ENCODE results near the gene EEF1AKMT4.

The EEF1AKMT4 gene

DNA sequence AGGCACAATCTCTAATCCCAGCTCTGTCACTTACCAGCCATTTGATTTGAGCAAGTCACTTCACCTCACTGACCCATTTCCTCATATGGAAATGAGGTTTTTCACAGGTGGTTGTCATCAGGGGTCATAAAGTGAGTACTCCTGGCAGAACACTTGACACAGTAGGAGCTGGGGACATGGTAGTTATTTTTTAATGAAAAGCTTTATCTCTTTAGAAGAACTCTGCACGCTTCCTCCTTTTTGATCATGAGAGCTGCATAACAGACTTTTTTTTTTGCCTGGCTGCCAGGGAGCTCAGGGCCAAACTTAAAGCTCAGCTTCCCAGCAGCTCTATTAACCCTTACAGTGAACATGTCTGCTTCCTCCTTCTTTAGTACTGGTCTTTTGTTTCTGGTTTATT lies 11.7 kb upstream of the EEF1AKMT4 start:
- no peak for DNase-seq
- Mint-ChIP-seq H3K4me1 (no peaks in the 10 kb centered on the region), H3K9me3 (no peaks in the 10 kb centered on the region), H3K36me3 (ENCODE audit: low read depth) (peaks cover 7% of the 10 kb centered on the region), H3K27ac (no peak overlapping the region), H3K4me3 (no peak overlapping the region), H3K27me3 (ENCODE audit: low read depth, poor library complexity) (peaks cover 41% of the 10 kb centered on the region)
- TF ChIP-seq, protein P1, sequence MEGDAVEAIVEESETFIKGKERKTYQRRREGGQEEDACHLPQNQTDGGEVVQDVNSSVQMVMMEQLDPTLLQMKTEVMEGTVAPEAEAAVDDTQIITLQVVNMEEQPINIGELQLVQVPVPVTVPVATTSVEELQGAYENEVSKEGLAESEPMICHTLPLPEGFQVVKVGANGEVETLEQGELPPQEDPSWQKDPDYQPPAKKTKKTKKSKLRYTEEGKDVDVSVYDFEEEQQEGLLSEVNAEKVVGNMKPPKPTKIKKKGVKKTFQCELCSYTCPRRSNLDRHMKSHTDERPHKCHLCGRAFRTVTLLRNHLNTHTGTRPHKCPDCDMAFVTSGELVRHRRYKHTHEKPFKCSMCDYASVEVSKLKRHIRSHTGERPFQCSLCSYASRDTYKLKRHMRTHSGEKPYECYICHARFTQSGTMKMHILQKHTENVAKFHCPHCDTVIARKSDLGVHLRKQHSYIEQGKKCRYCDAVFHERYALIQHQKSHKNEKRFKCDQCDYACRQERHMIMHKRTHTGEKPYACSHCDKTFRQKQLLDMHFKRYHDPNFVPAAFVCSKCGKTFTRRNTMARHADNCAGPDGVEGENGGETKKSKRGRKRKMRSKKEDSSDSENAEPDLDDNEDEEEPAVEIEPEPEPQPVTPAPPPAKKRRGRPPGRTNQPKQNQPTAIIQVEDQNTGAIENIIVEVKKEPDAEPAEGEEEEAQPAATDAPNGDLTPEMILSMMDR (IDR thresholded peaks at IDR 0.05) = no peak

DNA sequence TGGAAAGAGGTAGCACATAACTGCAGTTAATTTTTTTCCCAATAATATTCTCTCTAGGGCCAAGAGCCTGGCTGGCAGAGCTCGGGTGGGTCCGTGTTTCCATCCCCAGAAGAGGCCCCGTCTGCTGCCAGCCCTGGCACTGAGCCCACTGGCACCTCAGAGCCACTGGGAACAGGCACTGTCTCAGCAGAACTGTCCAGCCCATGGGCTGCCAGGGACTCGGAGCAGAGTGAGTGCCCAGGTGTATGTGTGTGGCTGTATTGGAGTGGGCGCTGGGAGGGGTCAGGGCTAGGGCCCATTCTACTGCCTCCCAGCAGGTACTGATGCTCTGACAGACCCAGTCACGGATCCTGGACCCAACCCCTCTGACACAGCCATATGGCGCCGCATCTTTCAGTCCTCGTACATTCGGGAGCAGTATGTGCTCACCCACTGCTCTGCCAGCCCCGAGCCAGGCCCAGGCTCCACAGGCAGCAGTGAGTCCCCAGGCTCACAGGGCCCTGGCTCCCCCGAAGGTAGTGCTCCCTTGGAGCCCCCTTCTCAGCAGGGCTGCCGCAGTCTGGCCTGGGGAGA lies 11.1 kb upstream of the EEF1AKMT4 start:
- Mint-ChIP-seq H3K4me3 (no peak overlapping the region), H3K36me3 (ENCODE audit: low read depth) (peaks cover 10% of the 10 kb centered on the region), H3K27me3 (ENCODE audit: low read depth, poor library complexity) (peaks cover 37% of the 10 kb centered on the region), H3K27ac (no peak overlapping the region), H3K9me3 (no peaks in the 10 kb centered on the region), H3K4me1 (no peaks in the 10 kb centered on the region)
- no peak for DNase-seq
- TF ChIP-seq, protein P1 (IDR thresholded peaks at IDR 0.05) = no peak

DNA sequence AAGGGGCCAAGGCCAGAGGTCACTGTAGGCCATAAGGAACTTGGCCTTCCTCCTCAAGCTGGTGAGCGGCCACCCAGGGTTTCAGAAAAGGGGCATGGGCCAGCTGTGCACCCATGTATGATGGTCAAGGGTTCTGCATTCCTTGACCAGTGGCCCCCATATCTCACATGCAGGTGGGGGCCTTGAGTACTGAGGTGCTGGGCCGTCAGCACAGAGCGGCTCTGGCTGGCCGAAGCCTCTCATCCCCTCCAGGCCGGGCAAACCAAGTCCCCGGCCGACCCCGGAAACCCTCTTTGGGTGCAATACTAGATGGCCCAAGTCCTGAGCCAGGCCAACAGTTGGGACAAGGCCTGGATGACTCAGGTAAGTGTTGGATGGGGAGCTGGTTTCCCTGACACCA lies 10.3 kb upstream of the EEF1AKMT4 start:
- Mint-ChIP-seq H3K27me3 (ENCODE audit: low read depth, poor library complexity) (peaks cover 28% of the 10 kb centered on the region), H3K9me3 (no peaks in the 10 kb centered on the region), H3K27ac (no peak overlapping the region), H3K36me3 (ENCODE audit: low read depth) (peaks cover 11% of the 10 kb centered on the region), H3K4me3 (no peak overlapping the region), H3K4me1 (no peaks in the 10 kb centered on the region)
- no peak for DNase-seq
- TF ChIP-seq, protein P1 (IDR thresholded peaks at IDR 0.05) = no peak

DNA sequence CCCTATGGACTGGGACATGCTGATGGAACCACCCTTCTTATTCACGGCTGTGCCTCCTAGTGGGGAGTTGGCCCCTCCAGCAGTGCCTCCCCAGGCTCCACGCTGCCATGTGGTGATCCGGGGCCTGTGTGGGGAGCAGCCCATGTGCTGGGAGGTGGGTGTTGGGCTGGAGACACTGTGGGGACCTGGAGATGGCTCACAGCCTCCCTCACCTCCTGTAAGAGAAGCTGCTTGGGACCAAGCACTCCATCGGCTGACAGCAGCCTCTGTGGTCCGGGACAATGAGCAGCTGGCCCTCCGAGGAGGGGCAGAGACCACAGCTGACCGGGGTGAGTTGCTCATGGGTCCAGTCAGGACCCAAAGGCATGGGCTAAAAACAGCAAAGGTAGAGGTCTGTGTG lies 9.8 kb upstream of the EEF1AKMT4 start:
- Mint-ChIP-seq H3K27me3 (ENCODE audit: low read depth, poor library complexity) (peaks cover 23% of the 10 kb centered on the region), H3K27ac (no peak overlapping the region), H3K36me3 (ENCODE audit: low read depth) (peaks cover 16% of the 10 kb centered on the region), H3K4me3 (no peak overlapping the region), H3K4me1 (no peaks in the 10 kb centered on the region), H3K9me3 (no peaks in the 10 kb centered on the region)
- no peak for DNase-seq
- TF ChIP-seq, protein P1 (IDR thresholded peaks at IDR 0.05) = no peak

DNA sequence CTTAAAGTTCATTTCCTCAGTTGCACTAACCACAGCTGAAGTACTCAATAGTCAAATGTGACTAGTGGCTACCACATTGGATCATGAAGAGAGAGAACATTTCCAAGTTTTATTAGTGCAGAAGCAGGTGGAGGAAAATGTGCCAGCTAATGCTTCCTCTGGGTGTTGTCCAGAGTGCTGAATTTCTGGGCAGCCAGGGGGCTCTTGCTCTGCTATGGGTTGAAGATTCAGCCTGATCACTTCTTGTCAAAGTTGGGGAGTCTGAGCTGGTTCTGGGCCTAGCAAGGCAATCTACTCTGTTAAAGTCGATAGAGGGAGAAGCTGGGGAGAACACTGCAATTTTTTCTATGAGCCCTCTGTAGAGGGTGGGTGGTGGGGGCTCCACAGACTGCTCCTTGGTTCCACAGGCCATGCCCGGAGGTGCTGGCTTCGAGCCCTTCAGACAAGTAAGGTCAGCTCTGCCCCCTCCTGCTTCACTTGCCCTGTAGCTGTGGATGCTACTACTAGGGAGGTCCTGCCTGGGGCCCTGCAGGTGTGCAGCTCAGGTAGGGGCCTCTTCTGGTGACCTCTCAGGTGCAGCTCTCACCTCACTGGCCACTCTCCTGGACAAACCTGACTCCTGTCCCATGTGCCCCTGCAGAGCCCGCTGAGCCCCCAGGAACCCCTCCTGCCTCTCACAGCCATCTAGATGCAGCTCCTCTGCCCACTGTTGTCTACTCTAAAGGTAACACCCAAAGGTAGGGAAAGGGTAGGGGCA lies 8.9 kb upstream of the EEF1AKMT4 start:
- Mint-ChIP-seq H3K36me3 (ENCODE audit: low read depth) (peaks cover 22% of the 10 kb centered on the region), H3K27ac (no peak overlapping the region), H3K4me3 (no peak overlapping the region), H3K9me3 (no peaks in the 10 kb centered on the region), H3K27me3 (ENCODE audit: low read depth, poor library complexity) (peaks cover 16% of the 10 kb centered on the region), H3K4me1 (no peaks in the 10 kb centered on the region)
- peak; percentile 56 for DNase-seq
- TF ChIP-seq, protein P1 (IDR thresholded peaks at IDR 0.05) = no peak

DNA sequence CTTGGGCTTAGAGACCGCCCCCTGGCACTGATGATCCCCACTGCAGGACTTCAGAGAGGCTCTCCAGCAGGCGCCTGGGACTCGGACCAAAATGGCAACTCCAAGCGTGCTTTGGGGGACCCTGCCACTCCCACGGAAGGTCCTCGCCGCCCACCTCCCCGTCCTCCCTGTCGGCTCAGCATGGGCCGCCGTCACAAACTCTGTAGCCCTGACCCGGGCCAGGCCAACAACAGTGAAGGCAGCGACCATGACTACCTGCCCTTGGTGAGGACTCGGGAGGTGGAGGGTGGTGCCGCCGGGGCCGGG lies 8.4 kb upstream of the EEF1AKMT4 start:
- Mint-ChIP-seq H3K9me3 (no peaks in the 10 kb centered on the region), H3K36me3 (ENCODE audit: low read depth) (peaks cover 22% of the 10 kb centered on the region), H3K4me3 (no peak overlapping the region), H3K4me1 (no peaks in the 10 kb centered on the region), H3K27me3 (ENCODE audit: low read depth, poor library complexity) (peaks cover 11% of the 10 kb centered on the region), H3K27ac (no peak overlapping the region)
- no peak for DNase-seq
- TF ChIP-seq, protein P1 (IDR thresholded peaks at IDR 0.05) = no peak
